GM12878 (cell line): Measurements from ENCODE around the gene LGI4. TPM values are rescaled to one million over a fixed set of nuclear protein-coding genes. Genes with fewer than 3 reads are reported as not detected.

Experiments used
- ATAC-seq: fragments of 200-7000 bp; cut with Tn5 transposase; 3 replicates; pipeline ENCODE4 v1.9.1; 2020; ENCODE audit warnings: mild to moderate bottlenecking, moderate library complexity
- BruUV-seq: library from RNA; stranded (reverse); fragments of 400-500 nt; replicated peaks from 2 replicates; lab custom pipeline; 2021; lab: Mats Ljungman, UMichigan
- CTCF ChIA-PET: fragments of 300-600 bp; sonication (Branson Sonifier 250); formaldehyde crosslinking; extraction: SDS; loops from one replicate; lab custom pipeline; 2021; ENCODE audit warnings: inconsistent platforms; lab: Yijun Ruan, JAX
- POLR2A ChIA-PET: fragments of 350-600 bp; formaldehyde crosslinking; extraction: SDS; loops from one replicate; lab custom pipeline; 2021; ENCODE audit warnings: inconsistent platforms; lab: Charles Lee
- RAD21 ChIA-PET: fragments of 300-600 bp; sonication (Branson Sonifier 250); formaldehyde crosslinking; loops from one replicate; lab custom pipeline; 2023; ENCODE audit warnings: antibody characterized with exemption; ENCODE audit not compliant: unreplicated experiment; lab: Charles Lee
- SMC1A ChIA-PET: fragments of 300-600 bp; sonication (Branson Sonifier 250); formaldehyde crosslinking; loops from one replicate; lab custom pipeline; 2023; ENCODE audit not compliant: unreplicated experiment, uncharacterized antibody; lab: Charles Lee
- DNase-seq: peaks from one replicate; pipeline ENCODE4 v3.0.0-alpha.2; 2011; ENCODE audit warnings: low read depth, low spot score
- FAIRE-seq: peaks from 3 replicates; lab custom pipeline; 2011; peaks lifted over from hg19 to GRCh38; lab: Jason Lieb, UNC
- H2AFZ ChIP-seq: 2 replicates; pipeline ENCODE4 v1.6.0; 2011; ENCODE audit warnings: low read depth, low read length, control low read depth; ENCODE audit not compliant: control insufficient read depth
- H3K27ac ChIP-seq: 2 replicates; pipeline ENCODE4 v1.5.1; 2011; ENCODE audit warnings: control low read depth; ENCODE audit not compliant: control insufficient read depth, insufficient read depth
- H3K27me3 ChIP-seq, 2 experiments: replicated peaks in 1 of 2; 2 replicates each; pipeline versions ENCODE4 v1.6.0 to v1.6.1; 2011; ENCODE audit warnings: low read length in 1 of 2; ENCODE audit not compliant: control insufficient read depth in 2 of 2, insufficient read depth in 2 of 2
- H3K36me3 ChIP-seq, 2 experiments: 2 replicates each; pipeline ENCODE4 v1.5.1; 2011; ENCODE audit warnings: low read length in 1 of 2; ENCODE audit not compliant: control insufficient read depth in 2 of 2, insufficient read depth in 2 of 2
- H3K4me1 ChIP-seq: 2 replicates; pipeline ENCODE4 v1.6.1; 2011; ENCODE audit warnings: mild to moderate bottlenecking, low read length, moderate library complexity, mixed read lengths; ENCODE audit not compliant: control insufficient read depth, insufficient read depth
- H3K4me2 ChIP-seq: 2 replicates; pipeline ENCODE4 v1.6.0; 2011; ENCODE audit warnings: control low read depth; ENCODE audit not compliant: control insufficient read depth, insufficient read depth
- H3K4me3 ChIP-seq: fragments of 200-600 bp; sonication (generic); 2 replicates; pipeline ENCODE4 v1.5.1; 2016
- H3K79me2 ChIP-seq: 2 replicates; pipeline ENCODE4 v1.6.0; 2011; ENCODE audit warnings: low read length; ENCODE audit not compliant: control insufficient read depth, insufficient read depth
- H3K9ac ChIP-seq: 2 replicates; pipeline ENCODE4 v1.8.0; 2011; ENCODE audit warnings: low read length, control low read depth, mixed read lengths; ENCODE audit not compliant: control insufficient read depth, insufficient read depth
- H3K9me3 ChIP-seq: replicated peaks from 3 replicates; pipeline ENCODE4 v1.5.1; 2011; ENCODE audit warnings: mild to moderate bottlenecking, low read length; ENCODE audit not compliant: control insufficient read depth, insufficient read depth
- H4K20me1 ChIP-seq: 2 replicates; pipeline ENCODE4 v1.6.0; 2011; ENCODE audit not compliant: control insufficient read depth, insufficient read depth
- BACH1 ChIP-seq: fragments of 450-650 bp; IDR thresholded peaks from 2 replicates; pipeline ENCODE4 v1.6.1; 2017; ENCODE audit warnings: mild to moderate bottlenecking, borderline replicate concordance
- BRCA1 ChIP-seq: IDR thresholded peaks from 2 replicates; pipeline ENCODE4 v1.6.1; 2011; ENCODE audit warnings: low read depth, low read length, improper control_type of control experiment
- EGR1 ChIP-seq, 2 experiments: IDR thresholded peaks; 1 replicate in 1 of 2; 2 replicates in 1 of 2; pipeline ENCODE4 v1.6.1; 2011 to 2012; ENCODE audit warnings: low read depth in 2 of 2, low read length in 2 of 2, borderline replicate concordance in 1 of 2, mild to moderate bottlenecking in 1 of 2, moderate library complexity in 1 of 2
- IKZF1 ChIP-seq: fragments of 450-650 bp; conservative IDR thresholded peaks from 2 replicates; pipeline ENCODE4 v1.6.1; 2017; ENCODE audit warnings: antibody characterized with exemption, mild to moderate bottlenecking
- SREBF1 ChIP-seq: IDR thresholded peaks from 2 replicates; pipeline ENCODE4 v1.6.1; 2012; ENCODE audit warnings: mild to moderate bottlenecking, low read length
- SUZ12 ChIP-seq: fragments of 200-600 bp; sonication (generic); IDR thresholded peaks from one replicate; pipeline ENCODE4 v1.6.1; 2018; ENCODE audit warnings: antibody characterized with exemption, mild to moderate bottlenecking; ENCODE audit not compliant: unreplicated experiment
- WGBS: methylation state at CpG from one replicate; pipeline ENCODE4 v1.1.6; 2016; ENCODE audit warnings: low lambda C conversion rate; ENCODE audit not compliant: insufficient replicate concordance, insufficient coverage; ENCODE audit errors: missing lambda C conversion rate; 5-methylcytosine and 5-hydroxymethylcytosine counted together
- in situ Hi-C: fragments of 300-500 bp; cut with MboI; formaldehyde crosslinking; loops from 9 replicates; pipeline ENCODE4 v1.14.3; 2018; ENCODE audit warnings: mixed read lengths
- intact Hi-C: fragments of 100-400 bp; cut with micrococcal nuclease; formaldehyde crosslinking; loops from one replicate; pipeline ENCODE4 v1.14.2; 2022; ENCODE audit not compliant: unreplicated experiment
- polyA plus RNA-seq, 11 experiments: library from polyadenylated mRNA; depleted of rRNA in 4 of 11; unstranded in 6 of 11; stranded (reverse) in 5 of 11; fragments of >200 nt; fragmentation: Nextera tagmentation in 4 of 11; fragmentation: Illumina TruSeq in 1 of 11; extraction: Ambion mirVana in 4 of 11; extraction: Trizol in 1 of 11; gene quantifications; 1 replicate in 1 of 11; 2 replicates in 10 of 11; pipeline versions ENCODE4 v1.2.1 to v1.2.3, GENCODE V29; 2011 to 2016; ENCODE audit warnings: inconsistent platforms in 2 of 11, missing spikeins in 2 of 11, low read depth in 1 of 11
- total RNA-seq, 4 experiments: library from RNA; depleted of rRNA in 3 of 4; stranded (reverse); fragments of >200 nt in 3 of 4; fragmentation: Illumina TruSeq in 1 of 4; extraction: Trizol in 1 of 4; gene quantifications; 2 replicates each; pipeline versions ENCODE4 v1.2.1 to v1.2.3, GENCODE V29; 2013 to 2021
- TF ChIP-seq, protein P1 (sequence below): IDR thresholded peaks from 2 replicates; pipeline ENCODE4 v1.6.1; 2011; ENCODE audit warnings: low read depth, mild to moderate bottlenecking, low read length, moderate library complexity, borderline replicate concordance; ENCODE audit errors: extremely low read depth

LGI4 gene
- total and polyA plus RNA-seq, 10 of the 15 experiments (the other 5 are each of a cell fraction or from before 2014, with no cell fraction given), result 0.11 TPM; not detected in 9

DNA sequence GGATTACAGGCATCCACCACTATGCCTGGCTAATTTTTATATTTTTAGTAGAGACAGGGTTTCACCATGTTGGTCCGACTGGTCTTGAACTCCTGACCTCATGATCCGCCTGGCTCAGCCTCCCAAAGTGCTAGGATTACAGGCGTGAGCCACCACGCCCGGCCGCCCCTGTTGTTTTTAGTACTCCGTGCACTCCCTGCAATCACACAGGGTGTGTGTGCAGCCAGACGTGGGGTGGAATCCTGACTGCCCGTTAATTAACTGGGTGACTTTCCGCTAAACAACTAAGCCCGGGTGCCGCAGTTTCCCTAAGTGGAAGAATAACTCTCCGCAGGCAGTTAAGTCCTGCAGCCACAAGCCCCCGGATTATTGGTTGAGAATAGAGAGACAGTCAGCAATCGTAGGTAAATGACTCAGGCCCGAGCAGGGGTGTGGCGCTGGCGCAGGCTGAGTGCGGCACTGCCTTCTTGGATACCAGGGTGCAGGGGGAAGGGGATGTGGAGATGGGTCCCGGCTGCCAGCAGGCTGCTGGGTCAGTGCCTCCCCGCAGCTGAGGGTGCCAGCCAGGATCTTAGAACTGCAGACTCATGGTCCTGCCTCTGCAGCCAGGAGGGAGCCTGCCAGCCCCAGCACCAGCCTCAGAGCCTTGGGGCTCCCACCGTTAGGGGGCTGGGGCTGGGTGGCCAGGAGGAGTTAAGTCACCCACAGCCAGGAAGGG, 25.3 kb downstream of the LGI4 start:
- TF ChIP-seq, protein P1, sequence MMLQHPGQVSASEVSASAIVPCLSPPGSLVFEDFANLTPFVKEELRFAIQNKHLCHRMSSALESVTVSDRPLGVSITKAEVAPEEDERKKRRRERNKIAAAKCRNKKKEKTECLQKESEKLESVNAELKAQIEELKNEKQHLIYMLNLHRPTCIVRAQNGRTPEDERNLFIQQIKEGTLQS, result no peak
- TF ChIP-seq BACH1 (no peak), IKZF1 (no peak), SUZ12 (no peak), SREBF1 (no peak), EGR1 (IDR thresholded peaks at IDR 0.05; ENCODE audit: borderline replicate concordance in 1 of 2, low read depth in 2 of 2, low read length in 2 of 2) (no peak), BRCA1 (no peak)
- H3K4me3 ChIP-seq, result no peak overlapping the region
- H3K4me1 ChIP-seq, result no peaks in the 10 kb centered on the region
- 45% methylated on average over 22 of the region's 22 CpGs for WGBS
- no peaks in the 10 kb centered on the region; the same call in 2 of the 3 replicates for H3K9me3 ChIP-seq
- ChIA-PET CTCF (interaction anchor here (0.6 to 1.4 kb wide), 2 partner anchors 89 to 108 kb away, joined by 3 to 4 read pairs; no protein-coding TSS in a partner anchor), SMC1A (no interaction called here), RAD21 (no interaction called here), POLR2A (no interaction called here)
- intact Hi-C loops (no loop called here), in situ Hi-C loops (no loop called here)
- H3K9ac ChIP-seq, result no peak overlapping the region
- no peak overlapping the region for H3K27ac ChIP-seq
- FAIRE-seq (no peak), ATAC-seq (no peak), DNase-seq (no peak)
- H4K20me1 ChIP-seq, result no peaks in the 10 kb centered on the region
- H3K79me2 ChIP-seq, result no peaks in the 10 kb centered on the region
- H3K4me2 ChIP-seq, result no peak overlapping the region
- H2AFZ ChIP-seq, result no peak overlapping the region
- peaks cover 0 to 2% of the 10 kb centered on the region in 2 experiments; a peak in 1 of 4 replicates for H3K27me3 ChIP-seq
- no peaks in the 10 kb centered on the region for H3K36me3 ChIP-seq
- BruUV-seq, result no TSS peak
